HEK293 (cell line): ENCODE data around the gene TGFB1.

Experiments used
- CTCF ChIP-seq: fragments of 450-650 bp; formaldehyde crosslinking; IDR thresholded peaks from 2 replicates; pipeline ENCODE4 v1.5.1; 2016; ENCODE audit warnings: missing biosample characterization, missing genetic modification characterization
- ZNF10 ChIP-seq: fragments of 450-650 bp; formaldehyde crosslinking; IDR thresholded peaks from 2 replicates; pipeline ENCODE4 v1.5.1; 2017; ENCODE audit warnings: missing biosample characterization, missing genetic modification characterization
- ZNF777 ChIP-seq: fragments of 450-650 bp; formaldehyde crosslinking; IDR thresholded peaks from 2 replicates; pipeline ENCODE4 v1.5.1; 2017; ENCODE audit warnings: missing biosample characterization, missing genetic modification characterization, borderline replicate concordance

- TF ChIP-seq CTCF (peak; percentile 29; the same call in 1 of the 2 replicates), ZNF777 (no peak), ZNF10 (tag by site-specific recombination) (peak; percentile 26; the same call in 1 of the 2 replicates)
Observed at GRCh38 chr19:41397086-41398049, 43.6 kb upstream of the TGFB1 start, which contains the start of the genes BCKDHA and EXOSC5.
